Measurements from ENCODE around the gene AEBP2. TPM values are rescaled to one million over a fixed set of nuclear protein-coding genes. Genes with fewer than 3 reads are reported as not detected.
A peak's percentile ranks its signal among the peaks of the same experiment; 100 is the strongest.

AEBP2 gene
- total RNA-seq, 4 donors from 2014 or later: 27.9 to 57.5 (median 41.1) TPM

GRCh38 chr12:19435831-19436497 is 3.3 kb upstream of the AEBP2 start:
- no peaks in the 10 kb centered on the region for H3K36me3 ChIP-seq
- DNase-seq: no peak
- no peaks in the 10 kb centered on the region for H3K4me1 ChIP-seq
- intact Hi-C loops (cut with DNase I): no loop called here
- no peaks in the 10 kb centered on the region for H3K9me3 ChIP-seq
- no peak overlapping the region for H3K4me3 ChIP-seq (replicated peaks in 1 of 3)
- WGBS, 2 donors: 91 to 93% methylated on average over 10 of the region's 10 CpGs
- TF ChIP-seq POLR2A (IDR thresholded peaks at IDR 0.05): no peak
- TF ChIP-seq CTCF (IDR thresholded peaks at IDR 0.05): no peak
- no peaks in the 10 kb centered on the region for H3K27me3 ChIP-seq
- no peak overlapping the region for H3K27ac ChIP-seq

- H3K4me1 ChIP-seq: peaks cover 5% of the 10 kb centered on the region in 2 donors
- TF ChIP-seq CTCF (IDR thresholded peaks at IDR 0.05) (no peak), POLR2A (IDR thresholded peaks at IDR 0.05) (no peak)
- H3K27ac ChIP-seq: no peak overlapping the region
- DNase-seq: no peak
- intact Hi-C loops (cut with DNase I): no loop called here
- no peaks in the 10 kb centered on the region for H3K36me3 ChIP-seq
- H3K4me3 ChIP-seq (replicated peaks in 1 of 3): no peak overlapping the region
- H3K9me3 ChIP-seq: no peaks in the 10 kb centered on the region
- H3K27me3 ChIP-seq: no peaks in the 10 kb centered on the region
- 43 to 88% methylated on average over 2 of the region's 2 CpGs for WGBS, 2 donors
These were observed 2.4 kb upstream of the AEBP2 start for GRCh38 chr12:19436931-19437330.

- WGBS, 2 donors: 68 to 81% methylated on average over 3 of the region's 3 CpGs
- no peak for DNase-seq
- intact Hi-C loops (cut with DNase I): no loop called here
- TF ChIP-seq POLR2A (IDR thresholded peaks at IDR 0.05) (no peak), CTCF (IDR thresholded peaks at IDR 0.05) (no peak)
- Histone ChIP-seq H3K36me3 (no peaks in the 10 kb centered on the region), H3K4me3 (replicated peaks in 1 of 3) (no peak overlapping the region), H3K4me1 (peaks cover 12 to 13% of the 10 kb centered on the region in 2 donors), H3K27me3 (no peaks in the 10 kb centered on the region), H3K9me3 (no peaks in the 10 kb centered on the region), H3K27ac (no peak overlapping the region)
These were observed 1.3 kb upstream of the AEBP2 start for GRCh38 chr12:19437996-19438395.

GRCh38 chr12:19440019-19440858 is 947 bp downstream of the AEBP2 start:
- WGBS, 2 donors: 0 to 2% methylated on average over 56 to 59 of the region's 71 CpGs
- TF ChIP-seq POLR2A (IDR thresholded peaks at IDR 0.05): peak in 1 of 2 donors; percentile 30
- TF ChIP-seq CTCF (IDR thresholded peaks at IDR 0.05): no peak
- Histone ChIP-seq H3K4me1 (peaks cover 17 to 25% of the 10 kb centered on the region in 2 donors), H3K36me3 (no peaks in the 10 kb centered on the region), H3K27ac (peak overlapping the region; percentile 90 to 96 (median 95)), H3K4me3 (replicated peaks in 1 of 3) (peak overlapping the region; percentile 90 to 99 (median 92)), H3K27me3 (no peaks in the 10 kb centered on the region), H3K9me3 (no peaks in the 10 kb centered on the region)
- DNase-seq: peak; percentile 53 to 54
- intact Hi-C loops (cut with DNase I): no loop called here

- 8 to 12% methylated on average over 8 of the region's 8 CpGs for WGBS, 2 donors
- TF ChIP-seq CTCF (IDR thresholded peaks at IDR 0.05) (no peak), POLR2A (IDR thresholded peaks at IDR 0.05) (no peak)
- DNase-seq: no peak
- peaks cover 17 to 25% of the 10 kb centered on the region in 2 donors for H3K4me1 ChIP-seq
- no peaks in the 10 kb centered on the region for H3K27me3 ChIP-seq
- H3K27ac ChIP-seq: peak overlapping the region in 2 of 3 donors; percentile 90 to 96
- H3K4me3 ChIP-seq (replicated peaks in 1 of 3): peak overlapping the region; percentile 90 to 99 (median 92)
- intact Hi-C loops (cut with DNase I): no loop called here
- no peaks in the 10 kb centered on the region for H3K9me3 ChIP-seq
- no peaks in the 10 kb centered on the region for H3K36me3 ChIP-seq
These were observed 1.6 kb downstream of the AEBP2 start for GRCh38 chr12:19440916-19441315.
